NCI-H1092 (cell line): ENCODE measurements around the gene NFATC3.

Experiments used
- DNase-seq: peaks from one replicate; lab custom pipeline; 2025; lab: John Stamatoyannopoulos, UW

Gene NFATC3

DNA sequence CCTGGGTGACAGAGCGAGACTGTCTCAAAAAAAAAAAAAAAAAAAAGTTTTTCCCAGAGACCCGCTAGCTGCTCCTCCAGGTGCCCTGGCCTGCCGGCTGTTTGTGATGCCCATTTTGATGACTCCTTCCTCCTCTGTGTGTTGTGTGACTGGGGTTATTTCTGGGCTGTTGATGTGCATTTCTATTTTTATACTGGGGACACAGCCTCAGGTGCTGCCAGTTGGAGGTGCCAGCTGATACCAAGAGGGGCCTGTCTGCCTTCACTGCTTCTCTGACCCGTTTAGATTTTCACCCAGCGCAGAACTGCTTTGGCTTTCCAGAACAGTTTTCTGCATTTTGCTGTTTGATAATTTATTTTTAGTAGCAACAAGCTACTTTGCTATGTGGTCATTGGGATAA, 166.7 kb downstream of the NFATC3 start:
- no peak for DNase-seq

DNA sequence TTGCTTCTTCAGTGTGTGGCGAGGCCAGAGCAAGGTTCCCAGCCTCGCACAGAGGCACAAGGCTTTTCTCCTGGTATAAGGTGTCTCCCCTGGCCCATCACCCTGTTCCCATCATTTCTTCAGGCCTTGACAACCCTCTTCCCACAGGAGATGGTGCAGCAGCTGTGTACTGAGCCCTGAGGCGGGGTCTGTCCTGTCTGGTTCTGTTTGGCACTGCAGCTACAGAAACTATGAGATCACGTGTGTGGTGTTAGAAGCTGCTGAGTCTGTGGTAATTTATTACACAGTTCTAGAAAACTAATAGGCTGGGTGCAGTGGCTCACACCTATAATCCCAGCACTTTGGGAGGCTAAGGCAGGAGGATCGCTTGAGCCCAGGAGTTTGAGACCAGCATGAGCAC, 167.2 kb downstream of the NFATC3 start:
- no peak for DNase-seq

DNA sequence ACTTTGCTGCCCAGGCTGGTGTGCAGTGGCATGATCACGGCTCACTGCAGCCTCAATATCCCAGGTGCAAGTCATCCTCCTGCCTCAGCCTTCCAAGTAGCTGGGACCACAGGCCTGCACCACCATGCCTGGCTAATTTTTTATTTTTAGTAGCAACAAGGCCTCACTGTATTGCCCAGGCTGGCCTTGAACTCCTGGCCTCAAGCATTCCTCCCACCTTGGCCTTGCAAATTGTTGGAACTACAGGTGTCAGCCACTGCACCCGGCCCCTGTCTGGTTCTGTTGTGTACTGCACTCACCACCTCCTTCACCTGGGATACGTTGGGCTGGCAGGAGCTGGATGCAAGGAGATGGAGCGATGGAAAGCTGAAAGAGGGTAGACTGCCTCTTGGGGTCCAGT, 168.6 kb downstream of the NFATC3 start:
- no peak for DNase-seq

DNA sequence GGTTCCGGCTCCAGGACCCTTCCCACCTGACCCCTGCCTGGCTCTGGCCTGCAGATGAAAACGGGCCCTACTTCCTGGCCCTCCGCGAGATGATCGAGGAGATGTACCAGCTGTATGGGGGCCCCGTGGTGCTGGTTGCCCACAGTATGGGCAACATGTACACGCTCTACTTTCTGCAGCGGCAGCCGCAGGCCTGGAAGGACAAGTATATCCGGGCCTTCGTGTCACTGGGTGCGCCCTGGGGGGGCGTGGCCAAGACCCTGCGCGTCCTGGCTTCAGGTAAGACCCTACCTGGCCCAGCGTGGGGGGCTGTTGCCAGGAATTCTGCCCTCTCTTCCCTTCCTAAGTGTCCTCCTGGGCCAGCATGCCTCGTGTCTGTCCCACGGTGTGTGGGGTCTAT, 170.5 kb downstream of the NFATC3 start:
- no peak for DNase-seq

DNA sequence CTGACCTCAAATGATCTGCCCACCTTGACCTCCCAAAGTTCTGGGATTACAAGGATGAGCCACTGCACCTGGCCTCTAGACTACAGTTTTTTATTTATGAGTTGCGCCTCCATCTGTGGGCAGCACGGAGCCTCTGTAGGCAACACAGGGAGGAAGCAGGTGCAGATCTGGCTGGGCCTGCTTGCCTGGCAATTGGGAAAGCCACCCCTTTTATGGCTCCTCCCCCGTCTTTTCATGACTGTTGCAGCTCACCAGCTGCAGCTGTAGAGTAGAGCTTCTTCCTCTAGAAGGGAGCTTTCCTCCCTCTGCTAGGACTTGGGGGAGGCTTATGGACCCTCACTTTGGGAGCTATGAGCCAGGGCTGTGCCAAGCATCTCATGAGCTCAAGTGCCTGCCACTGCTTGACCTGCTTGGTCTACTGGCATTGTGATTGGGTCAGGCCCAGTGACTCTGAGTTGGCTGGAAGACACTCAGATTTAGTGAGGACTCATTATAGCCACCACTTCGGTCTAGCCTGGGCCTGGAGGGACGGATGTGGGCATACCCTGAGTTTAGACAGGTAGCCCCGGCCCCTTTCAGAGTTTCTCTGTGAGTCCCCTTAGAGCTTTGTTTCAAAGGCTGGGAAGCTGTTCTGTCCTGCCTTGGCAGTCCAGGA, 172.2 kb downstream of the NFATC3 start:
- peak; percentile 32 for DNase-seq

DNA sequence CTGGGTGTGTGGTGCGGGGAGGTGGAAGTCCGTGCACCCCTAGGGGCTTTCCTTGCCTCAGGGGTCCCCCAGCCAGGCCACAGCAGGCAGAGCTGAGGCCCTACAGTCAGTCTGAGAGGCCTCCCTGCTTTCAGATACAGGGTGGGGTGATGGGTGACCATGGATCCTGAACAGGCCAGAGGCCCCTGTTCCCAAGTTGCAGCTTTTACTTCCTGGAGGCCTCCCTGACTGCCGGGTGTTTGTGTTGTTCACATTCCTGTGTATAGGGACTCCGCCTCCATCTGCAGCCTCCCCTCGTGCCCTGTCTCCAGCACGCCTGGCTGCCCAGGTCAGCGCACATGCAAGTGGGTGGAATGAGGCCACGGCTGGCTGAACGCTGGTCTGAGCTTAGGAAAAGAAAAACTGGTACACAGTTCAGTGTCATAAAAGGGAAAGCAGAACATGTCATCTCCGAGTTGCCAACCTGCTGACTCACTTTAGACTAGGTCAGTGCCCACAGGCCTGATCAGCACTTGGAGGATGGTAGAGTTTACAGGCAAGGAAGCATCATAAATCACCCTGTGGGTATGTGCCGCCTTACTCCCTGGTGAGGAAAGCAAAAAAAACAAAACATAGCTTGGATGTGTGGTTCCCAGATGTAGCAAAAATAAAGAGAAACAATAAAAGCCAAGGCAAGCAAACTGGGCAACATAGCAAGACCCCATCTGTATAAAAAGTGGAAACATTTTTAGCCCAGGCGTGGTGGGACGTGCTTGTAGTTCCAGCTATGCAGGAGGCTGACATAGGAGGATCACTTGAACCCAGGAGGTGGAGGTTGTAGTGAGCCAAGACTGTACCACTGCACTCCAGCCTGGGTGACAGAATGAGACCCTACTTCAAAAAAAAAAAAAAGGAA, 173.0 kb downstream of the NFATC3 start:
- DNase-seq = no peak

DNA sequence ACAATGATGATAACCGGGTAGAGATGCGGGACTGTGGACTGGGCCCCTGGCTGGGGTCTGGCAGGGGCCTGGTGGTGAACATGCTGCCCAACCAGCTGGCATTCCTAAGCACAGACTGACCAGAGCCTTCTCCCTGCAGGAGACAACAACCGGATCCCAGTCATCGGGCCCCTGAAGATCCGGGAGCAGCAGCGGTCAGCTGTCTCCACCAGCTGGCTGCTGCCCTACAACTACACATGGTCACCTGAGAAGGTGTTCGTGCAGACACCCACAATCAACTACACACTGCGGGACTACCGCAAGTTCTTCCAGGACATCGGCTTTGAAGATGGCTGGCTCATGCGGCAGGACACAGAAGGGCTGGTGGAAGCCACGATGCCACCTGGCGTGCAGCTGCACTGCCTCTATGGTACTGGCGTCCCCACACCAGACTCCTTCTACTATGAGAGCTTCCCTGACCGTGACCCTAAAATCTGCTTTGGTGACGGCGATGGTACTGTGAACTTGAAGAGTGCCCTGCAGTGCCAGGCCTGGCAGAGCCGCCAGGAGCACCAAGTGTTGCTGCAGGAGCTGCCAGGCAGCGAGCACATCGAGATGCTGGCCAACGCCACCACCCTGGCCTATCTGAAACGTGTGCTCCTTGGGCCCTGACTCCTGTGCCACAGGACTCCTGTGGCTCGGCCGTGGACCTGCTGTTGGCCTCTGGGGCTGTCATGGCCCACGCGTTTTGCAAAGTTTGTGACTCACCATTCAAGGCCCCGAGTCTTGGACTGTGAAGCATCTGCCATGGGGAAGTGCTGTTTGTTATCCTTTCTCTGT, 174.0 kb downstream of the NFATC3 start:
- DNase-seq = no peak

DNA sequence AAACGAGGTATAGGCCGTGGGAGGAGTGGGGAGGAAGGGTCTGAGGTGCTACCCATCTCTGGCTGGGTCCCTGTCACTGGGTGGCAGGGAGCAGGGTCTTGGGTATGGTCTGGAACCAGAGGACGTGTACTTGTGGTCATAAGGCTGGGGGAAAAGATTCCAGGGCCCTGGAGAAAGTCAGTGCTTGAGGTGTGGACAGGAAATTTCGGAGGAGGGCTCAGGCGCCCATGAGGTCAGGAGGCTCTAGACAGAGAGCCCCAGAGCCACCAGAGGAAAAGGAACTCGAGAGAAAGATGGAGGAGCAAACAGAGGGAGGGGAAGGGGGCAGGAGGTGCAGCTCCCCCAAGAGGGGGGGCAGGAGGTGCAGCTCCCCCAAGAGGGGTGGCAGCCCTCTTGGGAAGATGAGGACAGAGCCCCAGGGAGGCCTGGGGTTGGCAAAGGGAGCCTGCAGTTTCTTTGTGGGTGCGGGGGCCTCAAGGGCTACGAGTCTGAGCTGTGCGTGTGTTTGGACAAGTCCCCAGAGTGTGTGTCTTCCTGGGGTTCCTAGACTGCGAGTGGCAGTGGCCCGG, 178.5 kb downstream of the NFATC3 start:
- no peak for DNase-seq

DNA sequence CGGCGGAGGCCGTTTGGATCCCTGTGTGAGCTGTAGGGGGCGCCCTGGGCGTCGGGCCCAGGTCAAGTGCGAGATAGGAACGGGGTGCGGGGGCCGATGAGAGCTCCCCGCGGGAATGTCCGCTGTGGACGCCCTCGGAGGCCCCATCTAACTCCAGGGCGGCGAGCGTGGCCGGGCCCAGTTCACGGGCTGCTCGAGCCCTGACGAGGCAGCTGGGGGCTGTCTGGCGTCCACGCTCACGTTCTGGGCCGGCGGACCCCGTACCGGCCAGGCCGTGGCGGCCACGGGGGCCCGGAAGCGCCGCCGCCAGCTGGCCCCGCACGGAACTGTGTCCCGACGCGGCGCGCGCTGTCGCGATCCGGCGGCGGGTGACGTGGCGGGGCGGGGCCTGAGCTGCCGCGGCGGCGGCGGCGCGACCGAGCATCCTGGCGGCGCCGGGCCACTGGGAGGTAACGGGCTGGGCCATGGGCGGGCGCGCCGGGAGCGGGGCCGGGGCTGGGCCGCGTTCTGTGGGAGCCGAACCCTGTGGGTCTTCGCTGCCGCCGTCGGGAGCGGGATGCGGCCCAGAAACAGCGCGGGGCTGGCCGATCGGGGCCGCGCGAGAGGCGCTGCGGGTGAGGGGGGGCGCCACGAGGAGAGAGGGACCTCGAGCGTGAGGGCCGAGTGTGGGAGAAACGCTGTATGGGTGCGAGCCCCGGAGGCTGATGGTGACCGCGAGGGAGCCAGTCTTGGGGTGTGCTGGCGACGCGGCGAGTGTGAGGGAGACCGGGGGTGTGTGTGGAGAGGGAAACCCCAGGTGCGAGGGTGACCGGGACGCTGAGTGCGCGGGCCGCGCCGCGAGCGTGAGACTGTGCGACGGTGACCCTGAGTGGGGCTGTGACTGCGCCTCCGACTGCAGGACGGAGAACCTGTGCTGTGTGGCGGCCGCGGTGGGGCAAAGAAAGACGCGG, 179.2 kb downstream of the NFATC3 start, which contains the start of gene SLC7A6:
TSS of gene SLC7A6 (plus strand) at position 399 of the 950 bp plus-strand sequence. CDS start 10,201 bp downstream, outside the sequence.
- peak; percentile 57 for DNase-seq

DNA sequence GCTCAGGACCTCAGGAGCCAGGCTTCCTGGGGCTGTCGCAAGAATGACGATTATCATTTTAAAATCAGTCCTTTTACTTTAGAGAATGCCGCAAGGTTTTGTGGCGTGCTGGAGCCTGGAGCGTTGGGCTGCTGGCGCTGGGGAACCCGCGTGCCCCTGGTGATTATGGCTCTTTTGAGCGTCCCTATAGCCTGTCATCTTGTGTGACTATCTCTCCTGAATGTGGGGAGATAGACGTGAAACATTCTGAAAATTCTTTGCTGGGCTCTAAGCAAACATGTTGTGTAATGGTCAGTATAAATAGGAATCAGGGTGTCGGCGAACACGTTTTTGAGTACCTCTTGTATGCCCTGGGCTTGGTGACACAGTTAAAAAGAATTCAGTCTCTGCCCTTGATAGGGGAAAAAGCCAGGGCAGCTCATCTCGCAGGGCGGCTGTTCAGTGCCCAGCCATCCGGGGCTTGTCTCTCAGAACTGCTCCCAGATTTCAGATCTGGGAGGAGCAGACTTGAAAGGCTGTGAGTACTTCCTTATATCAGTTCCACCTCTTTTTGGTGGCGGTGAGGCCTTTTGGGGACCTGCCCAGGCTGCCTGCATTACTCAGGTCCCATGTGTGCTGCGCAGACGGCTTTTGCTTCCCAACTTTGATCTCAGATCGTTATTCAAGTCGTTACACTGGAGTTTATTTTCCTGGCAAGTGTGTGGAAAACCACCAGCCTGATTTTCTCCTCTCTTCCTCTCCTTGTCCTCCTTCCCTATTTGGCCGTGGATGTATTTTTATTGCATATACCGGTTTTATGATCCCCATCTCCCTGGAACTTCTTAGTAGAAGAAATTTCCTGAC, 180.1 kb downstream of the NFATC3 start:
- DNase-seq = no peak

DNA sequence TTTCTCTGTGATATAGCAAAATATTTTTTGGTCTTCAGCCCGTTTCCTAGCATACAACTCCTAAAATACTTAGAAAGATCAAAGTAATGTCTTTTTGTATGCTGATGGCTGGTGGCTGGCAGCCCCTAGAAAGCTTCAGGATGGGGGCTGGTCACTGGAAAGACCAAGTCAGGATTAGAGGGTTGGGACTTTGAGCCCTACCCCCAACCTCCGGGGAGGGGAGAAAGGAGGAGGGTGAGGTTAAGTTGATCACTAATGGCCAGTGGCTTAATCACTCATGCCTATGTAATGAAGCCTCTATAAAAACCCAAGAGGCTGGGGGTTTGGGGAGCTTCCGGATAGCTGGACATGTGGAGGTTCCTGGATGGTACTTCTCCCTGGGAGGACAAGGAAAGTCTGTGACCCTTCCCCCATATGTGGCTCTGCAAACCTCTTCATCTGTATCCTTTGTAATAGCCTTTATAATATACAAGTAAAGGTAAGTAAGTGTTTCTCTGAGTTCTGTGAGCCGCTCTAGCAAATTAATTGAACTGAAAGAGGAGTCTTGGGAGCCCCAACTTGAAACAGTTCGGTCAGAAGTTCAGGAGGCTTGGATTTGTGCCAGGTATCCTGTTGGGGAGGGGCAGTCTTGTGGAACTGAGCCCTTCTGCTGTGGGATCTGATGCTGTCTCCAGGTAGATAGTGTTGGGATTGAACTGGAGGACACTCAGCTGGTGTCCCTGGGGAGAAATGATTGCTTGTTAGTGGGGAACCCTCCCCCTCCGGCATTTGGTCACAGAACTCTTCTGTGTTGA, 182.6 kb downstream of the NFATC3 start:
- no peak for DNase-seq

DNA sequence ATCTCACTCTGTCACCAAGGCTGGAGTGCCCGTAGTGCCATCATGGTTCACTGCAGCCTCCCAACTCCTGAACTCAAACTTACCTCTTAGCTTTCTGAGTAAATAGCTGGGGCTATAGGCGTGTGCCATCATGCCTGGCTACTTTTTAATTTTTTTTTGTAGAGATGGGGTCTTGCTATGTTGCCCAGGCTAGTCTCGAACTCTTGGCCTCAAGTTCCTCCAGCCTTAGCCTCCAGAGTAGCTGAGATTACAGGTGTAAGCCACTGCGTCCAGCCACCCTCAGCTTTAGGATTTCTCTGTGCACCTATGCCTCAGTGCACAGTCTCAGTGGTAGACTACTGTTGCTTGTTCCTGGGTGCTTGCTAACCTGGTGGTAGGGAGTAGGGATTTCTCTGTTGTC, 184.6 kb downstream of the NFATC3 start:
- DNase-seq = no peak

DNA sequence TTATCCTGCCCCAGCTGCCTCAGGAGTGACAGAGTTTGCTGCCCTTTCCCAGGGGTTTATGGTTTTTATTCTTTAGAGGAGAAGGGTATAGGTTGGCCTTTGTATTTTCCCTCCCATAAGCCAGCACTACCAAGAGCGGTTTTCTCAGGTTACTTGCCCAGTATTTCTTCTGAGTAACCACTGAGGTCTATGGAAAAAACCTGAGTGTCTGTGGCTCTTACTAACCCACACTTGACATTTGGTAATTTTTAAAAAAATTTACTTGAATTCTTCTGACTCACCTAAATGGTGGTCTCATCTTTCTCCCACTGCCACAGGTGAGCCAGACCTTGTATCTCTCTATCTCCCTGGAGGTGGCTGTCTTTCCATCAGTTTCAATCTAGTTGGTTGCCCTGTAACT, 185.2 kb downstream of the NFATC3 start:
- no peak for DNase-seq

DNA sequence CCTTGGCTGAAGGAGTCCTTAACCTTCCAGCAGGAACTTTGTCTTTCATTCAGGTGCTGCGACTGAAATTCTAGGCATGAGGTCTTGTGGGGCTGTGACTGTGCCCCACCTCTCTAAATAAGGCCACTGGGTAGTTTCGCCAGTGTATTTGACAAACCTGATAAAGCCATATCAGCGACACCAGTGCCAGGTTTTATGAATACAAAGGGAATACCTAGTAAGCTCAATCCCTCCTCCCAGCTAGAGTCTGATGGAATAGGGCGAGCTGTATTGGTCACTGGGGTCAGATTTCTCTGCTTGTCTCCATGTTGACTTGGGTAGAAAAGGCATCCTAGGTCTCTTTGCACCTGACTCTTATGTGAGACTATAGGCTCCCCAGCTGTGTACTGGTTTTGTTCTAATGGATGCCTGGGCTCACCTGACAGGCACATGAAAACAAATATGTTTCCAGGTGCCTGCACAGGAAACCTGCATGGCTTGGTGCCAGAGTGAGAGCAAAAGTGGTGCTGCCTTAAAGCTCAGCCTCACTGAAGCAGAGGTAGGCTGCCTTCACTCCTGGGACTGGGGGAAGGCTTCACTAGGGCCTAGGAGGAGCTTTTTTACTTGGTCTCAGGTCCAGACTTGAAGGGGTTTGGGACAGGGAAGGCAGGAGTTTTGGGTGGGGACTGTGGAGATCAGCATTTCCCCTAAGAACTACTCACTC, 187.5 kb downstream of the NFATC3 start:
- no peak for DNase-seq

DNA sequence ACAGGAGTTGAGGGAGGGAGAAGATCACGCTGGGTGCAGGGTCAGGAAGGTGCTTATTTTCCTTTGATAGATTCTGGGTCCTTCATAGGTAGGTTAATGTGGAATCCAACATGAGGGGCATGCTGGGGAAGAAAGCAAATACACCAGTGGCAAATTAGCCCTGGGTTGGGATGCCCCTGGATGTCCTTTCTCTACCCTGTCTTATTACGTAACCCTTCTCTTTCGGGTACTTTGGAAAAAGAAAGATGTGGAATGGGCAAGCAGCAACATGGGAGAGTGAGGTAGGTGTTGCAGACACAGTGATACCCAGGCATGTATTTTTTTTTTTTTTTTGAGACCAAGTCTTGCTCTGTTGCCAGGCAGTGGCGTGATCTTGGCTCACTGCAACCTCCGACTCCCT, 188.3 kb downstream of the NFATC3 start:
- DNase-seq = no peak

DNA sequence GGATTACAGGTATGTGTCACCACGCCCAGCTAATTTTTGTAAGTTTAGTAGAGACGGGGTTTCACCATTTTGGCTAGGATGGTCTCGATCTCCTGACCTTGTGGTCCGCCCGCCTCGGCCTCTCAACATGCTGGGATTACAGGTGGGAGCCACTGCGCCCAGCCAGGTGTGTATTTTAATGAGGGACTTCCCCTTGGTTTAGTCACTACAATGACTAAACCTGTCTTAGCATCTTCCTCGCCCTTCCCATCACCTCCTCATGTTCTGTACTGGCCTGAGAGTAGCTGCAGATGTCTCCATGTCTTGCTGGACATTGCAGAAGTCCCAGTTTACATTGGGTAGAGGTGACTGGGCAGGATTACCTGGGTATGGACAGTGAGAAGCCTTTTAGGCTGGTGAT, 188.7 kb downstream of the NFATC3 start:
- DNase-seq = no peak

DNA sequence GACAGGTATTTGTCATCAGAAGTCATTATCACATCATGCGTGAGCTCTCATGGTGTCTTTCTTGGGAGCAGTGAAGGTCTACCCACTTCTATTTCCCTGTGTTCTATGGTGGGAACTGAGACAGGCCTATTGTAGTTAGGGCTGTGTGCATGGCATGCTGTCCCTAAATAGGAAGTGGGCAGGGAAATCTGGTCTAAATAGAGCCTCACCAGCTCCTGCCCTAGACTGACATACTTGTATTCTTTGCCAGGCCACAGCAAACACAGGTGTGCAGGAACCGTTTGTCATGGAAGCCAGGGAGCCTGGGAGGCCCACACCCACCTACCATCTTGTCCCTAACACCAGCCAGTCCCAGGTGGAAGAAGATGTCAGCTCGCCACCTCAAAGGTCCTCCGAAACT, 189.3 kb downstream of the NFATC3 start:
- DNase-seq = no peak

DNA sequence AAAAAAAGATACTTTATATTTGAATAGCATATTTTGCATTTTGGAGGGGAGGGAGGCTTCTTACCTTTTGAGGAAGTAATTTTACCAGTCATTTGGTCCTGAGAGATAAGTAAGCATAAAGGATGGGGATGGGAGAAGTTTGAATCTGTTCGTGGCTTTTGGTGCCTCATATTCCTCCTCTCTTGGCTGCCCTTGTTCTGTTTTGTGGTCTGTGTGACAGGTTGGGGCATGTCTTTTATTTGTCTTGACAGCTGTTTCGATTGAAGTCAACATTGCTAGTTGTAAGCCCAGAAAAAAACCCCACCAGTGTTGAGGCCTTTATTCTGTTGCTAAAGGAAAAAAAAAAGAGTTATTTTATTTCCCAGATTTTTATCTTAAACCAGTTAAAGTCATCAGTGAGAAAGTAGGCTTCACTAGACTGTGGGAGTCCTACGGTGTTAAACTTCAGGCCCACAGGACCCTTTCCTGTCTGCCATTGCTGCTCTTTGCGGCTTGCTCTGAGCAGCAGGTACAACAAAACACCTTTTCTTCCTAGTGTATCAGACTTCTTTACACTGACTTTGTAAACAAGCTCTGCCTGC, 190.5 kb downstream of the NFATC3 start:
- no peak for DNase-seq
